SK-N-SH treated with all-trans-retinoic acid at 6 μM for 48 hours (cell line): ENCODE measurements around the gene FAM124A.

Experiments
- ATAC-seq: fragments of 200-7000 bp; cut with Tn5 transposase; 3 replicates; pipeline ENCODE4 v1.9.1; 2020; ENCODE audit warnings: mild to moderate bottlenecking, moderate library complexity
- BACH2 ChIP-seq: fragments of 250-450 bp; sonication (Bioruptor Pico); IDR thresholded peaks from 2 replicates; pipeline ENCODE4 v1.9.0; 2021; ENCODE audit warnings: mild to moderate bottlenecking, borderline replicate concordance
- CSRNP3 ChIP-seq: fragments of 250-450 bp; sonication (Bioruptor Pico); IDR thresholded peaks from 2 replicates; pipeline ENCODE4 v1.5.1; 2021; ENCODE audit warnings: mild to moderate bottlenecking, moderate library complexity
- ESRRG ChIP-seq: fragments of 250-450 bp; sonication (Bioruptor Pico); IDR thresholded peaks from 2 replicates; pipeline ENCODE4 v1.6.1; 2021; ENCODE audit warnings: mild to moderate bottlenecking
- ISL1 ChIP-seq: fragments of 250-450 bp; sonication (Bioruptor Pico); IDR thresholded peaks from 2 replicates; pipeline ENCODE4 v2.1.2; 2022; ENCODE audit warnings: mild to moderate bottlenecking, moderate library complexity
- OSR1 ChIP-seq: fragments of 250-450 bp; sonication (Bioruptor Pico); IDR thresholded peaks from 2 replicates; pipeline ENCODE4 v1.8.0; 2022; ENCODE audit warnings: moderate library complexity, mild to moderate bottlenecking, inconsistent platforms
- PATZ1 ChIP-seq: fragments of 250-450 bp; sonication (Bioruptor Pico); IDR thresholded peaks from 2 replicates; pipeline ENCODE4 v1.8.0; 2020; ENCODE audit warnings: mild to moderate bottlenecking, moderate library complexity, borderline replicate concordance
- PPARA ChIP-seq: fragments of 250-450 bp; sonication (Bioruptor Pico); IDR thresholded peaks from 2 replicates; pipeline ENCODE4 v1.5.0; 2020; ENCODE audit warnings: mild to moderate bottlenecking, borderline replicate concordance
- SNAI2 ChIP-seq: fragments of 250-450 bp; sonication (Bioruptor Pico); IDR thresholded peaks from 2 replicates; pipeline ENCODE4 v1.5.0; 2020; ENCODE audit warnings: mild to moderate bottlenecking, moderate library complexity
- TCF4 ChIP-seq: fragments of 250-450 bp; sonication (Bioruptor Pico); IDR thresholded peaks from 2 replicates; pipeline ENCODE4 v1.8.0; 2021; ENCODE audit warnings: mild to moderate bottlenecking, moderate library complexity, borderline replicate concordance
- TOX ChIP-seq: fragments of 250-450 bp; sonication (Bioruptor Pico); IDR thresholded peaks from 2 replicates; pipeline ENCODE4 v1.8.0; 2021; ENCODE audit warnings: mild to moderate bottlenecking, moderate library complexity, borderline replicate concordance
- TSHZ2 ChIP-seq: fragments of 250-450 bp; sonication (Bioruptor Pico); IDR thresholded peaks from 2 replicates; pipeline ENCODE4 v1.5.0; 2020; ENCODE audit warnings: mild to moderate bottlenecking, moderate library complexity
- ZC3H10 ChIP-seq: fragments of 250-450 bp; sonication (Bioruptor Pico); IDR thresholded peaks from 2 replicates; pipeline ENCODE4 v1.5.1; 2021; ENCODE audit warnings: mild to moderate bottlenecking, moderate library complexity
- ZFP3 ChIP-seq: fragments of 250-450 bp; sonication (Bioruptor Pico); IDR thresholded peaks from 2 replicates; pipeline ENCODE4 v1.5.0; 2020; ENCODE audit warnings: mild to moderate bottlenecking, moderate library complexity
- ZFP30 ChIP-seq: fragments of 450-650 bp; formaldehyde crosslinking; IDR thresholded peaks from 2 replicates; pipeline ENCODE4 v1.5.0; 2022; ENCODE audit warnings: mild to moderate bottlenecking, moderate library complexity
- ZNF565 ChIP-seq: fragments of 450-650 bp; formaldehyde crosslinking; conservative IDR thresholded peaks from 2 replicates; pipeline ENCODE4 v1.5.0; 2020; ENCODE audit warnings: low read depth, mild to moderate bottlenecking, moderate library complexity
- ZNF70 ChIP-seq: fragments of 450-650 bp; formaldehyde crosslinking; IDR thresholded peaks from 2 replicates; pipeline ENCODE4 v1.5.0; 2020; ENCODE audit warnings: mild to moderate bottlenecking, moderate library complexity
- ZNF8 ChIP-seq: fragments of 450-650 bp; formaldehyde crosslinking; IDR thresholded peaks from 2 replicates; pipeline ENCODE4 v1.5.0; 2020; ENCODE audit warnings: mild to moderate bottlenecking, moderate library complexity
- TF ChIP-seq, protein P1 (sequence below): fragments of 250-450 bp; sonication (Bioruptor Pico); IDR thresholded peaks from 2 replicates; pipeline ENCODE4 v1.8.0; 2021; ENCODE audit warnings: low read depth, mild to moderate bottlenecking, moderate library complexity, borderline replicate concordance
- TF ChIP-seq, protein P2 (sequence below): fragments of 250-450 bp; sonication (Bioruptor Pico); IDR thresholded peaks from 2 replicates; pipeline ENCODE4 v1.5.1; 2020; ENCODE audit warnings: low read depth, mild to moderate bottlenecking, moderate library complexity

Gene FAM124A

GRCh38 chr13:51328488-51328887, 106.3 kb downstream of the FAM124A start:
- no peak for TF ChIP-seq BACH2
- ATAC-seq, result no peak

- ATAC-seq, result no peak
- TF ChIP-seq ZFP30 (CRISPR knock-in tag), result no peak
- no peak for TF ChIP-seq ZNF8
- no peak for TF ChIP-seq PPARA
- TF ChIP-seq ZNF70 (CRISPR knock-in tag), result no peak
- TF ChIP-seq SNAI2 (CRISPR knock-in tag), result no peak
- no peak for TF ChIP-seq CSRNP3
- TF ChIP-seq TCF4, result no peak
- TF ChIP-seq, protein P1, sequence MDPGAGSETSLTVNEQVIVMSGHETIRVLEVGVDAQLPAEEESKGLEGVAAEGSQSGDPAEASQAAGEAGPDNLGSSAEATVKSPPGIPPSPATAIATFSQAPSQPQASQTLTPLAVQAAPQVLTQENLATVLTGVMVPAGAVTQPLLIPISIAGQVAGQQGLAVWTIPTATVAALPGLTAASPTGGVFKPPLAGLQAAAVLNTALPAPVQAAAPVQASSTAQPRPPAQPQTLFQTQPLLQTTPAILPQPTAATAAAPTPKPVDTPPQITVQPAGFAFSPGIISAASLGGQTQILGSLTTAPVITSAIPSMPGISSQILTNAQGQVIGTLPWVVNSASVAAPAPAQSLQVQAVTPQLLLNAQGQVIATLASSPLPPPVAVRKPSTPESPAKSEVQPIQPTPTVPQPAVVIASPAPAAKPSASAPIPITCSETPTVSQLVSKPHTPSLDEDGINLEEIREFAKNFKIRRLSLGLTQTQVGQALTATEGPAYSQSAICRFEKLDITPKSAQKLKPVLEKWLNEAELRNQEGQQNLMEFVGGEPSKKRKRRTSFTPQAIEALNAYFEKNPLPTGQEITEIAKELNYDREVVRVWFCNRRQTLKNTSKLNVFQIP (CRISPR knock-in tag), result no peak
- TF ChIP-seq ISL1, result no peak
Measured at GRCh38 chr13:51329606-51330005, 107.4 kb downstream of the FAM124A start.

- TF ChIP-seq TCF4 (no peak), ZNF70 (CRISPR knock-in tag) (no peak), ZC3H10 (CRISPR knock-in tag) (no peak), ESRRG (CRISPR knock-in tag) (no peak), ZNF8 (no peak), ZFP3 (CRISPR knock-in tag) (no peak), TSHZ2 (CRISPR knock-in tag) (no peak), OSR1 (CRISPR knock-in tag) (no peak), ZNF565 (no peak), ZFP30 (CRISPR knock-in tag) (no peak), BACH2 (no peak), TOX (CRISPR knock-in tag) (no peak), CSRNP3 (no peak)
- TF ChIP-seq, protein P2, sequence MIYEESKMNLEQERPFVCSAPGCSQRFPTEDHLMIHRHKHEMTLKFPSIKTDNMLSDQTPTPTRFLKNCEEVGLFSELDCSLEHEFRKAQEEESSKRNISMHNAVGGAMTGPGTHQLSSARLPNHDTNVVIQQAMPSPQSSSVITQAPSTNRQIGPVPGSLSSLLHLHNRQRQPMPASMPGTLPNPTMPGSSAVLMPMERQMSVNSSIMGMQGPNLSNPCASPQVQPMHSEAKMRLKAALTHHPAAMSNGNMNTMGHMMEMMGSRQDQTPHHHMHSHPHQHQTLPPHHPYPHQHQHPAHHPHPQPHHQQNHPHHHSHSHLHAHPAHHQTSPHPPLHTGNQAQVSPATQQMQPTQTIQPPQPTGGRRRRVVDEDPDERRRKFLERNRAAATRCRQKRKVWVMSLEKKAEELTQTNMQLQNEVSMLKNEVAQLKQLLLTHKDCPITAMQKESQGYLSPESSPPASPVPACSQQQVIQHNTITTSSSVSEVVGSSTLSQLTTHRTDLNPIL (CRISPR knock-in tag), result no peak
- TF ChIP-seq, protein P1 (CRISPR knock-in tag), result no peak
- no peak for ATAC-seq
Measured at GRCh38 chr13:51330791-51331190, 108.6 kb downstream of the FAM124A start.

DNA sequence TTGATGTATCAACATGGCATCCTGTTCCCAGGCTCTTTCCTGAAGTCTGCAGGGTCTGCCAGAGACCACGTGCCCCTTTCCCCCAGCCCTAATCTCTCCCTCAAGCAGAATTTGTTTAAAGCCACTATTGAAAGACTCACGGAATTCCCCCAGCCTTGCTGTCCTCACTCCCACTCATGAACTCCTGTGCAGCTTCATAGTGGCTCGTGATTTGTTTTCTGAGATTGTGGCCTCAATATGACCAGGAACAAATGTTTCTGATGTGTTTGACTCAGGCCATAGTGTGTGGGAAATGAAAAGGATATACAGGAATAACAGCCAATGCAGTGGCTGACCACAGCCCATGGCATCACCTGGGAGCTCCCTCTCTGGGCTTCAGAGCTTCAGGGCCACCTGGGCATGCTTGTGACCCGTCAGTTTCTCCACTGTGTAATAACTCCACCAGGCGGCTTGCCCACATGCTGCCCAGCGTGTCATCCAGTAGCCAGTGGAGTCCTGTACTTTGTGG, 109.2 kb downstream of the FAM124A start:
- no peak for ATAC-seq
- TF ChIP-seq ESRRG (CRISPR knock-in tag) (no peak), TSHZ2 (CRISPR knock-in tag) (no peak), ZNF565 (no peak), PATZ1 (CRISPR knock-in tag) (no peak), TCF4 (no peak), BACH2 (no peak)
- TF ChIP-seq, all 23 proteins: peak for 0
